Measurements from ENCODE around the gene QRICH2.

DNA sequence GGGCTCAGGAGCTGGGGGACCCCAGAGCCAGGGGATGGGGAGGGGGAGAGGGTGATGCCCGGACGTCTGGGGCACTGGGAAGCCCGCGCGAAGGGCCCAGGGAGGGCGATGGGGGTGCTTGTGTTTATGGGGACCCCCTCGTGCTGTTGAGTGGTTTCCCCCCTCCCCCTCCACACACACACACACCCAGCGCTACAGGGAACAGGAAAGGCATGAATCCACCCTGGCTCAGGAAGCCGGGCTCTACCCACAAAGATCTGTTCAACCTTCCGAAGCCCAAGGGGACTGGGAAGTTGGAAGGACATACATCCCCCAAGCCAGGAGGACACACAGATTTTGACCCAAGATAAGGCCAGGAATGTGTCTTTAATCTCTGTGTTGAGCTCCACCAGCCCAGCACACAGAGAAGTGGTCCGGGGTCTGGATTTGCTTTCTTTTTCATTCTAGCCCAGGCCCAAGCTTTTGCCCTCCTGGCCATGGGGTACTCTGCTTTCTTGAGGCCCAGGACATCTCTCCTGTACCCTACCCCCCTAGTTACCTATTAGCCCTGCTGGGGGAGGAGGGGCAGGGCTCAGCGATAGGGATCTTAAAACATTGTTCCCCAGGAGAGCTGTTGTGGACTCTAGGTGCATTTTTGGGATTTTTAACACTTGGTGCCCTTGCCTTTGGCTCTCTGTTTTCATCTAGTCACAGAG, 41.7 kb downstream of the QRICH2 start:
- TF ChIP-seq, protein P1, sequence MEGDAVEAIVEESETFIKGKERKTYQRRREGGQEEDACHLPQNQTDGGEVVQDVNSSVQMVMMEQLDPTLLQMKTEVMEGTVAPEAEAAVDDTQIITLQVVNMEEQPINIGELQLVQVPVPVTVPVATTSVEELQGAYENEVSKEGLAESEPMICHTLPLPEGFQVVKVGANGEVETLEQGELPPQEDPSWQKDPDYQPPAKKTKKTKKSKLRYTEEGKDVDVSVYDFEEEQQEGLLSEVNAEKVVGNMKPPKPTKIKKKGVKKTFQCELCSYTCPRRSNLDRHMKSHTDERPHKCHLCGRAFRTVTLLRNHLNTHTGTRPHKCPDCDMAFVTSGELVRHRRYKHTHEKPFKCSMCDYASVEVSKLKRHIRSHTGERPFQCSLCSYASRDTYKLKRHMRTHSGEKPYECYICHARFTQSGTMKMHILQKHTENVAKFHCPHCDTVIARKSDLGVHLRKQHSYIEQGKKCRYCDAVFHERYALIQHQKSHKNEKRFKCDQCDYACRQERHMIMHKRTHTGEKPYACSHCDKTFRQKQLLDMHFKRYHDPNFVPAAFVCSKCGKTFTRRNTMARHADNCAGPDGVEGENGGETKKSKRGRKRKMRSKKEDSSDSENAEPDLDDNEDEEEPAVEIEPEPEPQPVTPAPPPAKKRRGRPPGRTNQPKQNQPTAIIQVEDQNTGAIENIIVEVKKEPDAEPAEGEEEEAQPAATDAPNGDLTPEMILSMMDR (IDR thresholded peaks at IDR 0.05 in 4 of 5, conservative IDR thresholded peaks at IDR 0.05 in 1 of 5): no peak
- peak in 1 of 2 donors; percentile 10 for TF ChIP-seq POLR2A (IDR thresholded peaks at IDR 0.05)
